HG03159 (cell line): Measurements from ENCODE around the gene EPHA6.
"Not testable (repeated sequence)": the region's sequence is repeated elsewhere in the genome, so short reads cannot be mapped to it uniquely, and the experiment has no call there.

Experiments
- ATAC-seq: cut with Tn5 transposase; IDR thresholded peaks from one replicate; pipeline ENCODE4 v1.9.1; 2021; ENCODE audit warnings: mild to moderate bottlenecking, moderate library complexity; ENCODE audit not compliant: unreplicated experiment

The EPHA6 gene

DNA sequence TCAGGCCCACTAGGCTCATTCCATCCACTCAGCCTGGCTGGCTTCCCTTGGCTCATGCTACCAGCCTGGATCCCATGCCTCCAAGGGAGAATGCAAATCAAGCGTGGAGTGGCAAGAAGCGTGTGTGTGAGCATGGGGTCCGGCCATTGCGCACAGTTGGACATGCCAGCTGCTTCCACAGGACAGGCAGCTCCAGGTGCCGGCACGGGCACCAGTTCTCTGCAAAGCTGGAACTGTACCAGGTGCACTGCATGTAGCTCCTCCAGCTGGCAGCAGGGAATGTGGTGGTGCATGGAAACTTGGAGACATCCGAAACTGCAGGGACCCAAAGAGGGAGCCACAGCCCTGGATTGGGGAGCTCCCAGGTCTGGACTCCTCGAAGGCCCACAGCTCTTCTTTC lies 449.8 kb downstream of the EPHA6 start:
- no peak for ATAC-seq

DNA sequence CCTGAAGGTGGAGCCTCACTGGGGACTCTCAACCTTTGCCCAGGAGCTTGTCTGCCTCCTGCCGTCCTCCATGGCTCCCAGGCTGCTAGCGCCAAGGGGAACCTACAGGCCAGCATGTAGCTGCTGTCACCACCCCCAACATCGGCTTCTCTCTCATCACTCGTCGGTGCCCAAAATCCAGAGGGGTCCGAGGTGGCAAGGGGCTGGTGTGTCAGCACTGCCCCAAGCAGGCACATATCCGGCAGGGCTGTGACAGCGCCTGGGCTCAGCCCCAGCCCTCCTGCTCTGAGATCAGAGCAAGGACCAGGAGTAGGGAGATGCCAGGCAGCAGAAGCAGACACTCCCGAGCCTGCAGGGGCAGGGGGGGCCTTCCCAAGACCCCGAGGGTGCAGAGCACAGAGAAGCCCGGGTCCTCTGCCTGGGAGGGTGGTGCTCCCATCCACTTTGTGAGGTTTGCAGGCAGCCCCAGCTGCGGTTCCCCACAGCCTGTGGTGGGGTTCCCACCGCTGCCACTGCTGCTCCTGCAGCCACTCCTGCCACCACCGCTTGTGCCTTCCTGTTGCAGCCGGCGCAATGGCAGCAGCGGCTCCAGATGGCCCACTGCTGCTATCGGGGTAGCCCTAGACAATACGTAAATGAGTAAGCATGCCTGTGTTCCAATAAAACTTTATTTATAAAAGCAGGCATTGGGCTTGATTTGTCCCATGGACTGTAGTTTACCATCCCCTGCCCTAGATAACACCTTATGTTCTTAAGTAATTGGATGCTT lies 451.0 kb downstream of the EPHA6 start:
- ATAC-seq = no peak

DNA sequence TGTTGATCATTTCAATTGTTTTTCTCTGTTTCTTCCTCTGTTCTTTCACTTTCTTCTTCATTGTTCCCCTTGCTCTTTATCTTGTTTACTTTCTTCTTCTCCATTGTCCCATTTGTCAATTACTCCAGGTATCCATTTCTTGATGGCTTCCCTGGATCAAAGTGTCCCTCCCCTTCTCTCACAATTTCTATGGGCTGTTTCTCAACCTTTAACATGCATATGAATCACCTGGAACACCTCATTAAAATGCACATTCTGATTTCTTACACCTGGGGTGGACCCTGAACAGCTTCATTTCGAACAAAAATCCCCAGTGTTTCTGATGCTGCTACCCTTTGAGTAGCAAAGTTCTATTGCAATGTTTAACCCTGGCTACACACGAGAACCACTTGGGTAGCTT lies 454.8 kb downstream of the EPHA6 start:
- no peak for ATAC-seq

DNA sequence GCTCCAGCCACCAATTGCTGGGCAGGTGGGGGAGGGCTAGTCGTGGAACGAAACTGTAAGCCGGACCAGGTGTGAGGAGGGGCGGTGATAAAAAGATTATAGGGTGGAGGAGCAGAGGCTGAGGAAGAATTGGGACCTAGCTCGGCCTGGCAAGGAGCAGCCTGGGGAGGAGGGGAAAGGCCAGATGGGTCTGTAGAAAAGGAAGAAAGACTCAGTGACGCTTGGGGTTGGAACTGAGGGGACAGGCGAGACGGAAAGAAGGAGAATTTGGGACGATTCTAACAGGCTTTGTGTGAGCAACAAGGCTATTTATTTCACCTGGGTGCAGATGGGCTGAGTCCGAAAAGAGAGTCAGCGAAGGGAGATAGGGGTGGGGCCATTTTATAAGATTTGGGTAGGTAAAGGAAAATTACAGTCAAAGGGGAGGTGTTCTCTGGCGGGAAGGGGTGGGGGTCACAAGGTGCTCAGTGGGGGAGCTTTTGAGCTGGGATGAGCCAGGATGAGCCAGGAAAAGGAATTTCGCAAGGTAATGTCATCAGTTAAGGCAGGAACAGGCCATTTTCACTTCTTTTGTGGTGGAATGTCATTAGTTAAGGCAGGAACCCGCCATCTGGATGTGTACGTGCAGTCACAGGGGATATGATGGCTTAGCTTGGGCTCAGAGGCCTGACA lies 462.6 kb downstream of the EPHA6 start:
- not testable (repeated sequence) for ATAC-seq

DNA sequence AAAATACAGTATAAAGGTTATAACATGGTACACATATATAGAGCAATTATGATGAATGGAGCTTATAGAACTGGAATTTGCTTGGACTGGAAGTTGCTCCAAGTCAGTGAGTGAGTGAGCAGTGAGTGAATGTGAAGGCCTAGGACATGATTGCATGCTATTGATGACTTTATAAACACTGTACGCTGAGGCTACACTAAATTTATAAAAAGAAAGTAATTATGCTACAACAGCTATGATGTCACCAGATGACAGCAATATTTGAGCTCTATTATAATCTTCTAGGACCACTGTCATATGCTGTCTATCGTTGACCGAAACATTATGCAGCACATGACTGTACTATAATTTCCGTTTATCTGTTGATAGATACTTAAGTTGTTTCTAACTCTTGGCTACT lies 463.3 kb downstream of the EPHA6 start:
- ATAC-seq = no peak

DNA sequence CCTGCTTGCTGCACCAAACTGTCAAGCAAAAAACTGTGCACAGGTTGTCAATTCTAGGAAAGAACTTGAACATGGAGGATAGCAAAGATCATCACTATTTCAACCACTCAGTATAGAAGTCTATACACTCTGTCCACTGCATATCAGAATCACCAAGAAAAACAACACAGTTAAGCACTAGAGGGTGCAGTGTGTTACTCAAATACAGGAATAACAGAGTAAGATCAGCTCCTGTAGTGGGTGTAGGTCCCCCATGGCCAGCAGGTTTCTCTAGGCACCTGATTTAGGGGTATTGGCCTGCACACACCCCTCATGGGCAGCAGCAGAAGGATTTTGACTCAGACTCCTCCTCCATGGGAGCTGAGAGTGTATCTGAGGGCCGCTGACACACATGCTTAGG lies 464.1 kb downstream of the EPHA6 start:
- ATAC-seq = no peak

DNA sequence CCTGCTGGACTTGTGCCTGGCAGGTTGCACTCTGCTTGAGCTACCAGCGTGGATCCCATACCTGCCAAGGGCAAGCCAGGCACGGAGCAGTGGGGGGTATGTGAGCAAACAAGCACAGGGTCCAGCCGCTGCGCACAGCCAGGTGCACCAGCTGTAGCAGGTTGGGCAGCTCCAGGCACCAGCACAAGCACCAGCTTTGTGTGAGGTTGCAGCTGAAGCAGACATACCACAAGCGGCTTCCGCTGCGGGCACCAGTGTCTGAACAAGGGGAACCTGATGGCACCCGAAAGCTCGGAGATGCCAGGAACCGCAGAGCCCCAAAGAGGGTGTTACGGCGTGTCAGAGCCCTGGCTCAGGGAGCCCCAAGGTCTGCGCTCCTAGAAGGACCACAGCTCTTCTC lies 477.5 kb downstream of the EPHA6 start:
- no peak for ATAC-seq

DNA sequence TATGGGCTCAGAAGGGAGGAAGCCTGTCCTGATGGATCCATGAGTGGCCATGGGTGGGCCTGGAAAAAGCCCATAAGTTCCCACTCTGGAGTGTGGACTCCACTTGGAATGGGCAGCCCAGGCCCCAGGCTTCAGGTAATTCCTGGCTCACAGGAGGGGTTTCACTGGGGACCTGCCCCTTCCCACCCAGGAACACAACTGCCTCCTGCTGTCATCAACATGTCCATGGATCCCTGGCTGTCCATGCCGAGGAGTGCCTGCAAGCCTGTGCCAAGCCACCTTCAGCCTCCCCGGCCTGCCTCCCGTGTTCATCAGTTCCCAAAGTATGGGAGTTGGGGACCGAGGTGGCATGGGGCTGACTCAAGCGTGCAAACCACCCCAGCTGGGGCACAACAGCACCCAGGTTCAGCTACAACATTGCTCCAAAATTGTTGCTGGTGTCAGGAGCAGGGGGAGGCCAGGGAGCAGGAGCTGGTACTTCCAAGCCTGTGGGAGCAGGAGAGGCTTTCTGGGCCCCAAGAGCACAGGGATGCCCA lies 479.3 kb downstream of the EPHA6 start:
- no peak for ATAC-seq

DNA sequence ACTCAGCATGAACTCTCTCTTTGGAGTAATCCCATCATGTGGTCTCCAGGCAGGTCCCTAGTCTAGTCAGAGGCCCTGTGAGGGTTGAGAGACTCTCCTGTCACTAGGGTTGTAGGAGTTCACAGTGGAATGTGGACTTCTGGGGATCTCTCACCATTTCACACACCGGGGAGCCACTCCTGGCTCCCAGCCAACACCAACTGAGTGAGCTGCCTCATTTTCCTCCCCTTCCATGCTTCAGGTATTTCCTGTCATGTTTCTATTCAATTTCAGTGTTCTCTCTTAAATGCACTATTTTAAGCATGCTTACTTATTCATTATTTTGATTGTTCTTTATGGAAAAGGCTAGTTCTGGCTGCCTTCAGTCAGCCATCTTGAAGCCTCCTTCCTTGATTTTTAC lies 482.6 kb downstream of the EPHA6 start:
- no peak for ATAC-seq

DNA sequence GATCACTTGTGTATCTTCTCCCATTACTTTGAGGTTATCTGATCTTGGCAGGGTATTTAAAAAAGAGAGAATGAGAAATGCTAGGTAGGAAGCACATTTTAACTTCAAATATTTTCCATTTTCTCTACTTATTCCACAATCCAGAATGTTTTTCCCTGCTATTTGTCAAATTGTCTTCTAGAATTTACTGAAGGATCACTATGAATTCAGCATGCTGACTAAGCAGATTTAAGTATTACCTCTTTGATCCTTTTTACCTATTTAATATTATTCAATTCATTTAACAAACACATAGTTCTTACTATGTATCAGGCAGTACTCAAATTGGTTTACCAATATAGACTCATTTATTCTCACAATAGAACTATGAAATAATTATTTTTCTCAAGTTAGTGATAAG lies 486.7 kb downstream of the EPHA6 start:
- no peak for ATAC-seq

DNA sequence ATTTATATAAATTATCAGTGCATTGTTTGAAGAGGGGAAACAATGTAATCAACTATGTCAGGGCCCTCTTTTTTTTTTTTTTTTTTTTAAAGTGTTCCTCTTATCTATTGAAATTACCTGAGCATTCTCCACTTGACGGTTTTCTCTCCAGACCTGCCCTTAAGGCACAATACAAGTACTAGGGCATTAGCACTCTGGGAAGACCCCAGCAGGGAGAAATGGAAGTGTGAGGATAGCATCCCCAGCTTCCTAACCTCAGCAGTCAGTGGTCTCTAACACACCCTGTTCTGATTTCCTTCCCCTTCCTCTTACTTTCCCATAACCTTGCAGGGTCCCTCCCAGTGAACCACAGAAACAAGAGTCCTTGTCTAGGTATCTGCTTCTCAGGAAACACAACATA lies 491.8 kb downstream of the EPHA6 start:
- ATAC-seq = no peak

DNA sequence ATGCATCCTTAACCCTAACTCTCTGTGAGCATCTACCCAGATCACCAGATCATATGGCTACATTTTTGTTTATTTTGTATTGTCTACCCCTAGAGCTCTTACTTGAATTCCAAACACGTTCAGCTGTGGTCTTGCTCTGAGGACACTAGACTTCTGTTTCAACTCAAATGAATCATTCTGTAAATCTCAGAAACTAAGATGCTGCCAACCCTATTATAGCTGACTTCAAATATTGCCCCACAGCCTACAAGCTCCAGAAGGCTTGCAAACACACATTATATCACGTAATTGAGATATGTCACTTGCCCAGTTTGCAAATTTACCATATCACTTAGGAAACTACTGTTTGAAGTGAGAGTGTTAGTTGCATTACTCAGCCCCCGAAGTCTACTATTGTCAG lies 524.0 kb downstream of the EPHA6 start:
- ATAC-seq = no peak

DNA sequence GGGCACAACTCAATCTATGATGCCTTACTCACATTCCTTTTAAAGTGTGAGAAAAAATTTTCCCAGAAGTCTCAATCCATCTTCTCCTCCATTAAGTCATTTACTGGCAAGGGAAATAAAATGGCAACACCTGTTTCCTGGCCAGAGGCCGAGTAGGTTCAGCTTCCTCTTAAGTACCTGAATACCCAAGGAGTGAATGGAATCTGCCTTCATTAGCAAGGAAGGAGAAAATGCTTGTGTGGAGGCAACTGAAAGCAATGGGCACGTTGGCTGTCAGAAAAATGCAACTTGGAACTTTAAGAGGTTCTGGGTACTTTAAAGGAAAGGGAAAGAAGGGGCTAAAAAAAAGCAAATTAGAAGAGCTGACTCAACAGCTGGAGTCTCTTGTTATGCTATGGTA lies 526.5 kb downstream of the EPHA6 start:
- no peak for ATAC-seq

DNA sequence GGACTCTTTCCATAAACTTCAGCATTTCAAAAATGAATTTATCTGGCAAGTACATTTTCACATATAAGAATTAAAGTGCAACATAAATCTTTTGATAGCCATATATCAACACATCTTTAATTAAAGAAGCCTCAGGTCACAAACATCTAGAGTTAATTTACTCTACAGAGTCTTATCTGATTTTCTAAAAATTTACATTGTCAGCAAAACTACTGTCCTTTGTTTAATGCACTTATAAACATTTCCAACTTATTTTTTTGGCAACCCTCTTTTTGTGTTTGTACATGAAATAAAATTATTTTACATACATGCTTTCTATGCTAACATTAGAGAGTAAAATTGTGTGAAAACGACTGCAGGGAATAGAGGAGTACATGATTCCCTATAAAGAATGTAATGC lies 533.4 kb downstream of the EPHA6 start:
- ATAC-seq = no peak

DNA sequence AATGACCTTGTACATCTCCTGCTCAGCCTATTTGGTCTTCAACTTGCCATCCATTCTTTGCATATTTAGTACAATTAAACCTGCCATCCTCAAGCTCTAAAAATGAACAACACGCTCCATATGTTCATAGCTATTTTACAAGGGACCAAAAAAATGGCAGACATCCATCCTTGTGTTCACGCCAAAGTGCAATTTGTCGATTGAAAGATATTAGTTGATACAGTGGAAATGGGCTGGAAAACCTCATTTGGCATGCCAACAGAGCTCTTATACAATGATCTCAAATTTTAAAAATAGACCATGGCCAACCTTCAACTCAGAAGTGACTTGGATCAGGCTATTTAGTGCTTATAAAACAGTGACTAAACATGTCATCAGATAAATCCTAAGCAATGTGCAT lies 536.6 kb downstream of the EPHA6 start:
- ATAC-seq = no peak

DNA sequence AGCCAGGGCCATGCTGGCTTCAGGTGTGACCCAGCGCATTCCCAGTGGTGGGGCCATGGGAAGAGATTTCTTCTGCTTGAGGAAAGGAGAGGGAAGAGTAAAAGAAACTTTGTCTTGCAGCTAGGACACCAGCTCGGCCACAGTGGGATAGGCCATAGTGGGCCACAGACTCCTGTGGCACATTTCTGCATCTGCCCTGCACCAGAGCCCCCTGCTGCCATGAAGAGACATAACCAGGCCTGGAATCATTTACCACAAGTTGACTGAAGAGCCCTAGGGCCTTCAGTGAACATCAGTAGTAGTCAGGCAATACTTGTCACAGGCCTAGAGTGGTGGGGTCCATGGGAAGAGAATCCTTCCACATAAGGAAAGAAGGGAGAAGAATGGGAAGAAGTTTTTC lies 538.8 kb downstream of the EPHA6 start:
- ATAC-seq = no peak

DNA sequence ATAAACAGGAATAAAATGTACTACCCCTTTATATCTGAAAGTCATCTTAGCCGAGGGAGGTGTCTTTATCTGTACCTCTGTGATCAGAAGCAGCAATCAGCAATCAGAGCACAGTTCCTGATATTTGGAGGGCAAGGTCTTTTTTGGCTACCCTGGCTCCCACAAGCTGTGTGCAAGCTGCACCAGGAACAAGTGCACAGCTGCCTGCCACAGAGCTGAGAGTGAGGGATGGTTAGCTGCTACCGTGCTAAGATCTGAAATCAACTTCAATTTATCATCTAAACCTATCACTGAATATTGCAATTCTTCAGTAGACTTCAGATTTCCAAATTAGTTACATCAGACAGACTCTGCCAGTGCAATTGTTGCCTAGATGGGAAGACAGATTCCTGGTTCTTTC lies 545.6 kb downstream of the EPHA6 start:
- ATAC-seq = no peak

DNA sequence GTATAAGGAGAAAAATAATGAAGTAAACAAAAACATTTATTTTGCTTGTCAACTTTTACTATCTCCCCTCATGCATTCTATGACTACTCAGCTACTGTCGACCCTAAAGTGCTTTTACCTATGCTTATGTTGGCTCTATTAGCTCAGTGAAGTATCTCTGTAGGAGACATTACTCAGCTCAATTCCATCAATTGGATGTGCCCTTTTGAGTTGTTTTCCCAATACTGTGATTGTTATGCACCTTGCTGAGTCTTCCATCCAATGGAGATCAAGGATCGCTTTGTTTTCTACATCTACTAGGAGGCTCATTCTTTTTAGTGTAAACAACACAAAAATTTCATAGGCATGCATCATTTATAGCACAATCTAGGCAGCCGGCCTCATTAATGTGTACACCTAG lies 546.4 kb downstream of the EPHA6 start:
- no peak for ATAC-seq

DNA sequence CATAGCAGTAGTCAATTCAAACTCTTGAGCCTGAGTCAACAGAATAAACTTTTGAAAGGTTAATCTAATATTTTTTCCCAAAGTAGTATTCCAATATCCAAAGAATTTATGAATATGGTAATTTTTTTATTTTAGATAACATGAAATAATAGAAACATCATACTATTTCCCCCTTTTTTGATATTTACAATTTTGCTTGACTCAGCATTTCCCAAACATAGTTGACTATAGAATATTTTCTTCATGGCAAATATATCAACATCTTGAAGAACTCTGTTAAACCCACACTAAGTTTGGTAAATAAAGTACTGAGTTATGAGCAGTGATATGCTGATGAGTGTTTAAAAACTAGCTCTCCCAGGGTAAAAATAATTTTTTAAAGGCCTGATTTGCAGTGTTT lies 570.2 kb downstream of the EPHA6 start:
- ATAC-seq = no peak

DNA sequence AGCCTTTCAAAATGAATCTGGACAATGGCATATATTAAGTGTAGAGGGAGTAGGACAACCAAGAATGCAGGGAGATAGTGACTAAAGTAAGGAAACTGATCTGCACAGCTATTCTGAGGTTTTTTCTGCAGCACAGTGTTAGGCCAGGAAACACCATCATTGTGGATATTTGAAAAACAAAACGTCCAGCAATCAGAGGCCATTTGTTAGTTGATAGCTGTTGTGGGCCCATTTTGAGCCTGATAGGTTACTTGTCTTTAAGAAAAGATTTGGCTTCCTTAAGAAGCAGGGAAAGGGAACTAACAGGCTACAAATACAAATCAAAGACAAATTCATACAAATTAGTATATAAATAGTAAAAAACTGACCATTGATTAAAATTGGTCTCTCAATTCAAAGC lies 574.4 kb downstream of the EPHA6 start:
- ATAC-seq = no peak

DNA sequence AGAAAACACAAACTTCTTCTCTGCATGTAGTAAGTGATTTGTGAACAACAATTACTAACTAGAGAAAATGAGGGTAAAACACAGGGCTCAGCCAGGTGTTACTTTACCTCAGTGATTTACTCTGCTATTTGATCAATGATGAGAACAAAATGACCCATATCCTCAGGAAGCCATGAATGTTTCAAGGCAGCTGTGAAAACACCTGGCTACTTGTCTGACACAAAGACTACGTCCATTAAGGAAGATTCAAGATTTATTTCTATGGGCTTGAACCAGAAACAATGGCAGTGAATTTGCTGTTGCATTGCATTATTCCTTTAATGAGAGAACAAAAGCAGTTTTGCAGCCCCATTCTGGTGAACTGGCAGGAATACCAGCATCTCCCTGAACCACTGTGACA lies 575.5 kb downstream of the EPHA6 start:
- ATAC-seq = no peak

DNA sequence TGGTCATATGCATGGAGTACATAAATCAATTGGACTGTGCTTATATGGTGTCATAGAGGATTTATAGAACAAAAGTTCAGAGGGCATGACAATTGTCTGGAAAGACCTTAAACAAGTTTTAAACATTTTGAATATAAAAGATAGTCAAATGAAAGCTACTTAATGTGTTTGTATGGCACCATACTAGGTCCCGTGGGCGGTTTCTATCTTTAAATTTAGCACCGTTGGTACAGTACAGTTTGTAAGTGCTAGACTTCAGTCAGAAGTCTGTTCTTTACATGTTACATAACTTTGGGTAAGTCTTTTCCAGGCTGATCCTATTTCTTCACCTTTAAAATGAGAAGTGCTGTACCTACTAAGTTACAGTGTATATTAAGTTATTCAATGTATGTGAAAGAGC lies 576.8 kb downstream of the EPHA6 start:
- ATAC-seq = no peak

DNA sequence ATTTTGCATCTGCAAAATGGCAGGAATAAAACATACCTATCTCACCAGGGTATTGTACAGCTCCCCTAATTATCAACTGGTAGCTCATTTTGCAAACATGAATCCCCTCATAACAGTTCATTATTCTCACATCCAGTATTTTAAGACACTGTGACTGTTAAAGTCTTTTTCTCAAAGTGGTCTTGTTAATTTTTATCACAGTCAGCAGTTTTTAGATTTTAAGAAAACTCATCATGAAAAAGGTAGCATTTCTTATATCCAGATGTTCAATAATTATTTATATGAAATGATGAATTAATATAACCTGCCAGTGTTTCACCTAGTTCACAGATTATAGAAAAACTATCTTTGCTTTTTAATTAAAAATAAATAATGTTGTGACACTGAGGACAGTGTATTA lies 595.2 kb downstream of the EPHA6 start:
- ATAC-seq = no peak
